H9 (cell line): ENCODE data around the gene MYH14. TPM values are rescaled to one million over a fixed set of nuclear protein-coding genes. Genes with fewer than 3 reads are reported as not detected.

Experiments
- DNase-seq: peaks from one replicate; pipeline ENCODE4 v3.0.0-alpha.2; 2017
- H2AFZ ChIP-seq: one replicate; pipeline ENCODE4 v1.6.1; 2013; ENCODE audit warnings: mild to moderate bottlenecking, low read length, control low read depth, moderate library complexity
- H2AK5ac ChIP-seq: 2 replicates; pipeline ENCODE4 v1.6.1; 2013; ENCODE audit warnings: low read length, control low read depth, mixed read lengths; ENCODE audit not compliant: insufficient read length
- H2BK120ac ChIP-seq: one replicate; pipeline ENCODE4 v1.6.1; 2013; ENCODE audit warnings: low read depth, mild to moderate bottlenecking, low read length, control low read depth, inconsistent platforms; ENCODE audit not compliant: poor library complexity, severe bottlenecking
- H2BK12ac ChIP-seq: 2 replicates; pipeline ENCODE4 v1.6.1; 2013; ENCODE audit warnings: low read length, control low read depth, mixed read lengths, low read depth; ENCODE audit not compliant: insufficient read length
- H2BK15ac ChIP-seq: 2 replicates; pipeline ENCODE4 v1.6.1; 2013; ENCODE audit warnings: low read depth, low read length, control low read depth
- H2BK20ac ChIP-seq: one replicate; pipeline ENCODE4 v1.6.1; 2013; ENCODE audit warnings: low read depth, mild to moderate bottlenecking, low read length, control low read depth, inconsistent platforms; ENCODE audit not compliant: poor library complexity, severe bottlenecking
- H2BK5ac ChIP-seq: 2 replicates; pipeline ENCODE4 v1.6.1; 2013; ENCODE audit warnings: low read length, control low read depth, mixed read lengths; ENCODE audit not compliant: insufficient read length
- H3K14ac ChIP-seq: 2 replicates; pipeline ENCODE4 v1.6.1; 2013; ENCODE audit warnings: low read length, control low read depth; ENCODE audit not compliant: insufficient read depth
- H3K18ac ChIP-seq: 2 replicates; pipeline ENCODE4 v1.6.1; 2013; ENCODE audit warnings: low read depth, mild to moderate bottlenecking, mixed read lengths, low read length, control low read depth; ENCODE audit not compliant: insufficient read length
- H3K23ac ChIP-seq: 2 replicates; pipeline ENCODE4 v1.6.1; 2013; ENCODE audit warnings: low read length, control low read depth, mixed read lengths, low read depth; ENCODE audit not compliant: insufficient read length
- H3K23me2 ChIP-seq: 2 replicates; pipeline ENCODE4 v1.6.1; 2013; ENCODE audit warnings: low read depth, mild to moderate bottlenecking, mixed read lengths, low read length, control low read depth; ENCODE audit not compliant: insufficient read length, poor library complexity, severe bottlenecking
- H3K27ac ChIP-seq: 2 replicates; pipeline ENCODE4 v1.5.1; 2013; ENCODE audit warnings: low read length, control low read depth, mixed read lengths, low read depth; ENCODE audit not compliant: insufficient read length
- H3K27me3 ChIP-seq: 2 replicates; pipeline ENCODE4 v1.6.1; 2013; ENCODE audit warnings: low read length, control low read depth, inconsistent platforms; ENCODE audit not compliant: insufficient read depth
- H3K4ac ChIP-seq: 2 replicates; pipeline ENCODE4 v1.6.1; 2013; ENCODE audit warnings: low read depth, mild to moderate bottlenecking, control low read depth, inconsistent platforms, low read length, moderate library complexity
- H3K4me1 ChIP-seq: 2 replicates; pipeline ENCODE4 v1.6.1; 2013; ENCODE audit warnings: low read length, control low read depth, inconsistent platforms; ENCODE audit not compliant: insufficient read depth
- H3K4me2 ChIP-seq: 2 replicates; pipeline ENCODE4 v1.6.1; 2013; ENCODE audit warnings: low read length, control low read depth, mixed read lengths; ENCODE audit not compliant: insufficient read length, insufficient read depth
- H3K56ac ChIP-seq: 2 replicates; pipeline ENCODE4 v1.6.1; 2013; ENCODE audit warnings: low read depth, mild to moderate bottlenecking, mixed read lengths, low read length, control low read depth; ENCODE audit not compliant: insufficient read length
- H3K79me1 ChIP-seq: 2 replicates; pipeline ENCODE4 v1.6.1; 2013; ENCODE audit warnings: low read depth, mild to moderate bottlenecking, moderate library complexity, low read length, control low read depth, inconsistent platforms; ENCODE audit not compliant: insufficient read depth, poor library complexity, severe bottlenecking
- H3K79me2 ChIP-seq: 2 replicates; pipeline ENCODE4 v1.6.1; 2013; ENCODE audit warnings: low read length, control low read depth, inconsistent platforms; ENCODE audit not compliant: insufficient read depth
- H3K9ac ChIP-seq: 2 replicates; pipeline ENCODE4 v1.6.1; 2013; ENCODE audit warnings: low read length, control low read depth, mixed read lengths; ENCODE audit not compliant: insufficient read length; ENCODE audit errors: extremely low read depth
- H3K9me3 ChIP-seq: one replicate; pipeline ENCODE4 v1.6.1; 2013; ENCODE audit warnings: low read depth, low read length, inconsistent platforms; ENCODE audit not compliant: control insufficient read depth
- H3T11ph ChIP-seq: one replicate; pipeline ENCODE4 v1.6.1; 2013; ENCODE audit warnings: mild to moderate bottlenecking, low read length, control low read depth, inconsistent platforms
- H4K20me1 ChIP-seq: one replicate; pipeline ENCODE4 v1.6.1; 2013; ENCODE audit not compliant: control insufficient read depth, insufficient read length, insufficient read depth
- H4K5ac ChIP-seq: 2 replicates; pipeline ENCODE4 v1.6.1; 2013; ENCODE audit warnings: low read depth, mild to moderate bottlenecking, mixed read lengths, low read length, control low read depth; ENCODE audit not compliant: insufficient read length
- H4K8ac ChIP-seq: replicated peaks from 2 replicates; pipeline ENCODE4 v1.6.1; 2013; ENCODE audit warnings: low read length, control low read depth, mixed read lengths, low read depth; ENCODE audit not compliant: insufficient read length
- H4K91ac ChIP-seq: 2 replicates; pipeline ENCODE4 v1.6.1; 2013; ENCODE audit warnings: low read depth, mild to moderate bottlenecking, moderate library complexity, mixed read lengths, low read length, control low read depth; ENCODE audit not compliant: insufficient read length
- H3K27ac Mint-ChIP-seq, 3 experiments: 2 replicates in 2 of 3; 3 replicates in 1 of 3; pipeline ENCODE4 v1.8.0; 2020 to 2021; ENCODE audit warnings: mixed read lengths in 3 of 3, mild to moderate bottlenecking in 1 of 3, moderate library complexity in 1 of 3
- H3K27me3 Mint-ChIP-seq: 2 replicates; pipeline ENCODE4 v1.8.0; 2021; ENCODE audit warnings: low read depth, mild to moderate bottlenecking, moderate library complexity, mixed read lengths
- H3K36me3 Mint-ChIP-seq, 3 experiments: 2 replicates in 2 of 3; 3 replicates in 1 of 3; pipeline ENCODE4 v1.8.0; 2020 to 2021; ENCODE audit warnings: low read depth in 3 of 3, mixed read lengths in 3 of 3; ENCODE audit not compliant: insufficient read depth in 1 of 3
- H3K4me1 Mint-ChIP-seq, 2 experiments: 2 replicates each; pipeline ENCODE4 v1.8.0; 2020; ENCODE audit warnings: mixed read lengths in 2 of 2
- H3K4me3 Mint-ChIP-seq, 2 experiments: 2 replicates in 1 of 2; 3 replicates in 1 of 2; pipeline ENCODE4 v1.8.0; 2020 to 2021; ENCODE audit warnings: mild to moderate bottlenecking in 2 of 2, mixed read lengths in 2 of 2, moderate library complexity in 1 of 2
- H3K9me3 Mint-ChIP-seq, 2 experiments: 2 replicates in 1 of 2; 3 replicates in 1 of 2; pipeline ENCODE4 v1.8.0; 2020; ENCODE audit warnings: mild to moderate bottlenecking in 2 of 2, mixed read lengths in 2 of 2, moderate library complexity in 1 of 2
- WGBS: extraction: QIAGEN DNeasy Blood & Tissue Kit; methylation state at CpG from one replicate; pipeline ENCODE4 v1.1.7; 2013; ENCODE audit warnings: missing lambda C conversion rate, low lambda C conversion rate, mixed read lengths; ENCODE audit not compliant: insufficient read length; ENCODE audit errors: extremely low coverage; 5-methylcytosine and 5-hydroxymethylcytosine counted together
- total RNA-seq: library from RNA; stranded (reverse); gene quantifications from 2 replicates; pipeline ENCODE4 v1.2.1, GENCODE V29; 2021
- TF ChIP-seq, protein P1 (sequence below): fragments of 200-600 bp; sonication (generic); conservative IDR thresholded peaks from 3 replicates; pipeline ENCODE4 v1.8.0; 2021; ENCODE audit warnings: antibody characterized with exemption, mild to moderate bottlenecking

Gene MYH14
- total RNA-seq, 1 experiment from 2014 or later, result 27.7 TPM

DNA sequence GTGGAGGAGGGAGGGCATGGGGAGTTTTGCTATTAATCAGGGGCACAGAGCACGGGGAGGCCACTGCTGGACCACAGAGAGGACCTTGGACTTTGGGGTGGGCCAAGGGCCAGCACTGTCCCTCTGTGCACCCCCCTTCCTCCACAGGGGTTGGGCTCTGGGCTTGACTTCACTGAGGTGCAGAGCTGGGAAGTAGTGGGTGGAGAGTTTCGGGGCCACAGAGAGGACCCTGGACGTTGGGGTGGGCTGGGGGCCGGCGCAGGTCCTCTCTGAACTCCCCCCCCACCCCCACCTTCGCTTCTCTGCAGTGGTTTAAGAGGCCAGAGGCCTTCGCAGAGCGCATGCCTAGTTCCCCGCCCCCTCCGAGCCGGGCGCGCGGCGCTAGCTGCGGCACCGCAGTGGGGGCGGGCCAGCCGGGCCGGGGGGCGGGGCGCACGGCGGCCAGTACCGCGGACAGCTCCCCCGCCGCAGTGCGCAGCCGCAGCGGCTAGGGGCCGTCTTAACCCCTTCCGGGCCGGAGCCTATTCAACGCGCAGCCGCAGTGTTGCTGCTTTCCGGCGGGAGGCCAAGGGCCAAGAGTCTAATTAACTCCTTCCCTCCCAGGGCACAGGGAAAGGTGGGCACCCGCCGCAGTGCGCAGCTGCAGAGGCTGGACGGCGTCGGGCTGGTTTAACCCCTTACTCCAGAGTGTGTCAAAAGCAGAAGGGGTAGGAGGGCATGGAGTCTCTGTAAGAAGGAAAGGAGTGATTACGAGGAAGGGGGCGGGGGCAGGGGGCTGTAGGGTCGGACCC, 122.1 kb downstream of the MYH14 start:
- H3K36me3 Mint-ChIP-seq, result peaks cover 13 to 30% (median 20%) of the 10 kb centered on the region in 3 experiments
- H3K4me1 Mint-ChIP-seq, result peaks cover 44 to 54% of the 10 kb centered on the region in 2 experiments
- Histone ChIP-seq H3K18ac (no peak overlapping the region), H3K79me2 (no peaks in the 10 kb centered on the region), H3K23me2 (peaks cover 13% of the 10 kb centered on the region), H2AK5ac (no peak overlapping the region), H4K20me1 (no peaks in the 10 kb centered on the region), H3K27me3 (peaks cover 8% of the 10 kb centered on the region; the same call in 1 of the 2 replicates), H3K4me2 (peak overlapping the region; percentile 76), H2BK12ac (no peak overlapping the region), H3K9ac (no peak overlapping the region), H3K4ac (no peak overlapping the region), H3T11ph (no peak overlapping the region), H3K4me1 (peaks cover 2% of the 10 kb centered on the region; the same call in 1 of the 2 replicates), H2AFZ (no peak overlapping the region), H3K79me1 (no peaks in the 10 kb centered on the region), H3K27ac (no peak overlapping the region), H3K56ac (no peak overlapping the region), H2BK15ac (no peak overlapping the region), H4K8ac (no peak overlapping the region), H4K91ac (no peak overlapping the region), H2BK5ac (no peak overlapping the region), H3K14ac (no peak overlapping the region), H3K23ac (no peak overlapping the region), H2BK20ac (no peak overlapping the region), H4K5ac (no peak overlapping the region), H3K9me3 (no peaks in the 10 kb centered on the region), H2BK120ac (no peak overlapping the region)
- no peak overlapping the region for H3K27ac Mint-ChIP-seq
- TF ChIP-seq, protein P1, sequence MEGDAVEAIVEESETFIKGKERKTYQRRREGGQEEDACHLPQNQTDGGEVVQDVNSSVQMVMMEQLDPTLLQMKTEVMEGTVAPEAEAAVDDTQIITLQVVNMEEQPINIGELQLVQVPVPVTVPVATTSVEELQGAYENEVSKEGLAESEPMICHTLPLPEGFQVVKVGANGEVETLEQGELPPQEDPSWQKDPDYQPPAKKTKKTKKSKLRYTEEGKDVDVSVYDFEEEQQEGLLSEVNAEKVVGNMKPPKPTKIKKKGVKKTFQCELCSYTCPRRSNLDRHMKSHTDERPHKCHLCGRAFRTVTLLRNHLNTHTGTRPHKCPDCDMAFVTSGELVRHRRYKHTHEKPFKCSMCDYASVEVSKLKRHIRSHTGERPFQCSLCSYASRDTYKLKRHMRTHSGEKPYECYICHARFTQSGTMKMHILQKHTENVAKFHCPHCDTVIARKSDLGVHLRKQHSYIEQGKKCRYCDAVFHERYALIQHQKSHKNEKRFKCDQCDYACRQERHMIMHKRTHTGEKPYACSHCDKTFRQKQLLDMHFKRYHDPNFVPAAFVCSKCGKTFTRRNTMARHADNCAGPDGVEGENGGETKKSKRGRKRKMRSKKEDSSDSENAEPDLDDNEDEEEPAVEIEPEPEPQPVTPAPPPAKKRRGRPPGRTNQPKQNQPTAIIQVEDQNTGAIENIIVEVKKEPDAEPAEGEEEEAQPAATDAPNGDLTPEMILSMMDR, result no peak
- WGBS, result no CpG with 5 or more reads among the region's 48 CpGs
- H3K9me3 Mint-ChIP-seq, result peaks cover 3 to 5% of the 10 kb centered on the region in 2 experiments; a peak in 3 of 5 replicates
- H3K4me3 Mint-ChIP-seq, result peak overlapping the region; percentile 65 to 87
- DNase-seq, result peak; percentile 97
- peaks cover 40% of the 10 kb centered on the region for H3K27me3 Mint-ChIP-seq
